Cardiac muscle cell (in vitro differentiated cells and primary cell): Measurements from ENCODE around the gene C4orf46. TPM values are rescaled to one million over a fixed set of nuclear protein-coding genes. Genes with fewer than 3 reads are reported as not detected.

Experiments used
- DNase-seq, 2 donors: peaks; one replicate each; pipeline versions ENCODE4 v3.0.0 to v3.0.0-alpha.2; 2010 to 2017; ENCODE audit warnings: low read depth in 1 of 2, low spot score in 1 of 2
- H3K27ac ChIP-seq: fragments of 200-600 bp; sonication (generic); 2 replicates; pipeline ENCODE4 v1.5.1; 2016
- H3K27me3 ChIP-seq: fragments of 200-600 bp; sonication (generic); 2 replicates; pipeline ENCODE4 v1.6.0; 2016; ENCODE audit warnings: control low read depth
- H3K36me3 ChIP-seq: fragments of 200-600 bp; sonication (generic); 2 replicates; pipeline ENCODE4 v1.5.1; 2016; ENCODE audit warnings: control low read depth
- H3K4me1 ChIP-seq: fragments of 200-600 bp; sonication (generic); 2 replicates; pipeline ENCODE4 v1.8.1; 2017; ENCODE audit warnings: low read depth, mild to moderate bottlenecking, mixed run types
- H3K4me3 ChIP-seq: fragments of 200-600 bp; sonication (generic); 2 replicates; pipeline ENCODE4 v1.5.1; 2016; ENCODE audit warnings: mild to moderate bottlenecking
- H3K9me3 ChIP-seq: fragments of 200-600 bp; sonication (generic); 2 replicates; pipeline ENCODE4 v1.5.1; 2017; ENCODE audit warnings: low read depth, mild to moderate bottlenecking, control low read depth
- CTCF ChIP-seq: IDR thresholded peaks from 2 replicates; pipeline ENCODE4 v1.5.1; 2012; ENCODE audit warnings: low read depth, mild to moderate bottlenecking, low read length
- polyA plus RNA-seq: library from polyadenylated mRNA; unstranded; fragments of >200 nt; fragmentation: Nextera tagmentation; extraction: Ambion mirVana; gene quantifications from 2 replicates; pipeline ENCODE4 v1.2.1, GENCODE V29; 2016
- total RNA-seq: library from RNA; depleted of rRNA; stranded (reverse); fragments of >200 nt; gene quantifications from 2 replicates; pipeline ENCODE4 v1.2.3, GENCODE V29; 2016

The C4orf46 gene
- total and polyA plus RNA-seq, 2 experiments from 2014 or later, result 8.8 to 9.5 TPM

DNA sequence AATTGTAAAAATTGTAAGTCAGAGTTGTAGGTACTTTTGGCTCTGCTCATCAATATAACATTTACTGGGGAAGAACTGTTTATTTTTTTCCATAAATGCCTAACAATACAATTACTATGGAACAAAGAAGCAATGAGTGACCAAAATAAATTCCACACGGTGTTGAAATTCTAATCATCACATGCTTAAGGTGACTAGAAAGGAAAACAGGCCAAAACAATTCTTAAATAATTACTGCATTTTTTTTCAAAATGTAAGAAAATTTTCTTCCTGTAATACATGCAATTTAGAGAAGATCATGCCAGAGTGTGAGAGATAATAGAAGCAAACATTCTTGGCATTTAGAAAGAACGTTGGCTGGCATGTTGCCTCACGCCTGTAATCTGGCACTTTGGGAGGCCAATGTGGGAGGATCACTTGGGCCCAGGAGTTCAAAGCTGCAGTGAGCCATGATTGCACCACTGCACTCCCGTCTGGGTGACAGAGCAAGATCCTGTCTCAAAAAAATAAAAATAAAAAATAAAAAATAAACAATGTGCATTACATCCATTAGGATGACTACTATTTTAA is 22.5 kb downstream of the C4orf46 start:
- Histone ChIP-seq H3K27ac (no peak overlapping the region), H3K27me3 (no peaks in the 10 kb centered on the region), H3K4me3 (no peak overlapping the region), H3K36me3 (no peaks in the 10 kb centered on the region), H3K9me3 (no peaks in the 10 kb centered on the region), H3K4me1 (no peaks in the 10 kb centered on the region)
- DNase-seq, result peak in 1 of 2 donors; percentile 86
- no peak for TF ChIP-seq CTCF

- Histone ChIP-seq H3K36me3 (no peaks in the 10 kb centered on the region), H3K27ac (no peak overlapping the region), H3K4me1 (no peaks in the 10 kb centered on the region), H3K4me3 (no peak overlapping the region), H3K27me3 (no peaks in the 10 kb centered on the region), H3K9me3 (no peaks in the 10 kb centered on the region)
- no peak for DNase-seq
- TF ChIP-seq CTCF, result no peak
These were observed 26.9 kb downstream of the C4orf46 start for GRCh38 chr4:158644760-158645159.

DNA sequence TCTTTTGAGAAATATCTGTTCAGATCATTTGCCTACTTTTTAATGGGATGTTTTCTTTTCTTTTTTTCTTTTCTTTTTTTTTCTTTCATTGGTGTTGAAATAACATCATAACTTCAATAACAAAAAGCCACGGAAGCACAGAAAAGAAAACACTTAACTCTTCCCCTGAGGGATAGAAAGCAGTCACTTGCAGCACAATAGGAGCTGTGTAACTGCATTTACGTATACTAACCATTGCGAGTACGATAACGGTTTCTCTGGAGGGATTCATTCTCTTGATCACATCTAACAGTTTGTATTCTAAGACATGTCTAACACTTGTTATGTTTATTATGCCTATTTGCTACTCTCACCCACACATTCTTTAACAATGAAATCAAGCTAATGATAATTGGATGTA is 27.3 kb downstream of the C4orf46 start:
- no peaks in the 10 kb centered on the region for H3K4me1 ChIP-seq
- no peak overlapping the region for H3K27ac ChIP-seq
- no peaks in the 10 kb centered on the region for H3K36me3 ChIP-seq
- H3K9me3 ChIP-seq, result no peaks in the 10 kb centered on the region
- H3K4me3 ChIP-seq, result no peak overlapping the region
- no peaks in the 10 kb centered on the region for H3K27me3 ChIP-seq
- TF ChIP-seq CTCF, result no peak
- no peak for DNase-seq

GRCh38 chr4:158636619-158637018 is 35.1 kb downstream of the C4orf46 start:
- Histone ChIP-seq H3K27me3 (no peaks in the 10 kb centered on the region), H3K27ac (no peak overlapping the region), H3K36me3 (no peaks in the 10 kb centered on the region), H3K4me3 (no peak overlapping the region), H3K9me3 (no peaks in the 10 kb centered on the region), H3K4me1 (no peaks in the 10 kb centered on the region)
- no peak for TF ChIP-seq CTCF
- no peak for DNase-seq

DNA sequence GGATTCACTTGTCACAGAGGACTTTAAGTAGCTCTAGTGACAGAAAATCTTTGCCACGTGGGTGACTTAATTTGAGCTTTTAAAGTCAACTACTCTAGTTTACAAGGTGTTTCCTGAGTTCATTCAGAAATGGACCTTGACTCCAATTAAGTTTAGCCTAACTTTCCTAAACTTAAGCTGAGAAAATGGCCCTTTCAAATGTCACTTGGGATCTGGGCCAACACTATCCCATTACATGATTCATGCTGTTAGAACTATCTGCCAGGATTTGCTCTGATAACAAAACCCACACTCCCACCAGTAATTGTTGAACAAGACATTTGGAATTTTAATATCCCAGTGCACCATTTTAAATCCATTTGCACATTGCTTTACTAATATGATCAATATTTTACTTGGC is 40.8 kb downstream of the C4orf46 start:
- TF ChIP-seq CTCF, result no peak
- Histone ChIP-seq H3K4me1 (no peaks in the 10 kb centered on the region), H3K27ac (no peak overlapping the region), H3K36me3 (no peaks in the 10 kb centered on the region), H3K27me3 (peaks cover 13% of the 10 kb centered on the region), H3K4me3 (no peak overlapping the region), H3K9me3 (no peaks in the 10 kb centered on the region)
- DNase-seq, result peak in 1 of 2 donors; percentile 76
